HG03103 (cell line): Measurements from ENCODE around the gene PTPN2.
A peak's percentile ranks its signal among the peaks of the same experiment; 100 is the strongest.
"Not testable (repeated sequence)": the region's sequence is repeated elsewhere in the genome, so short reads cannot be mapped to it uniquely, and the experiment has no call there.

Experiments
- ATAC-seq: cut with Tn5 transposase; IDR thresholded peaks from one replicate; pipeline ENCODE4 v1.9.1; 2021; ENCODE audit warnings: low read depth; ENCODE audit not compliant: unreplicated experiment

The PTPN2 gene

DNA sequence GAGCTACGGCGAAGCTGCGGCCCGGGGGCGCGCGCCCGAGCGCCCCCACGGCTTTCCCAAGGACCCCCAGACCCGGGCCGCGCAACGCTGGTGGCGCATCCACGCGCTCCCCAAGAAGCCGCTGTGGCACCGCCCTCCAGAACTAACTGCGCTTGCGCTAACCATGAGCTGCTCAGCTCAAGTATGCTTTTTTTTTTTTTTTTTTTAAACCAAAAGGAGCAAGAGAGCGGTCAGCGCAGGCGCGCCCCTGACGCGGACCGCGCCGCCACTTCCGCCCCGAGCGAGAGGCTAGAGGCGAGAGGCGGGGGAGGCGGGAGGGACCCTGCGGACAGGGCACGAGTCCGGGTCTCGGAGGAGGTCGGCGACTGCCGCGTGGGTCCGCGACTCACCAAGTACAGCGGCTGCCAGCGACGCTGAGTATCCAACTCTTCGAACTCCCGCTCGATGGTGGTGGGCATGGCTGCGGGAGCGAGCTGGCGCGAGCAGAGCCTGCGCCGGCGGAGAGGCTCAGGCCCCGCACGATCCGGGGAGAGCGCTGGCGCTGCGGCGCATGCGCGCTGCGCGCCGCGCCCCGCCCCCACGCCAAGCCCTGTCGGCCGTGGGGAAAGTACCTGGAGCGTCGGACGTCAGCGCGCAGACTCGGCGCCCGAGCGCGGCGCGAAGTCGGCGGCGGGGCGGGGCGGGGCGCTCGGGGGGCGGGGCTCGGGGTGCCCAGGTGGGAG is at the start of gene PTPN2:
Gene PTPN2, minus strand, starts transcription at position 554 of the 722 bp plus-strand sequence. Its CDS starts 96 bp downstream, at position 458.
- ATAC-seq = peak; percentile 51

DNA sequence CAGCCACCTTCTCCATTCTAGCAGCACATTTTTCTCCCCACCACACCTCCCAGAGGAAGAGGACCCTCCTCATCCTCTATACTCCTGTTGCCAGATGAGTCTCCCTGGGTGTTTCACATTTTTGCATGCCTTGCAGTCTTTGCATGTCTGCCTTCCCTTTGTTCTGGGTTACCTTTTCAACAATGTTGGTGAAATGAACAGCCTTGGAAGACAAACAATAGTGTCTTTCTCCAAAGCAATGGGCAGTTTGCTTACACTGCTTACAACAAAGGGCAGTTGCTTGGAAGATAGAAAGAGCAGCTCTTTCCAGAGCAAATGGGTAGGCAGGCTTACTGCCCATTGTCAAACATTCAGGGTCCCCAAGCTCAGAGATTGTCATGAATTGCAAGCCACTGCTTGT is 49.3 kb upstream of the PTPN2 start:
- ATAC-seq = no peak

DNA sequence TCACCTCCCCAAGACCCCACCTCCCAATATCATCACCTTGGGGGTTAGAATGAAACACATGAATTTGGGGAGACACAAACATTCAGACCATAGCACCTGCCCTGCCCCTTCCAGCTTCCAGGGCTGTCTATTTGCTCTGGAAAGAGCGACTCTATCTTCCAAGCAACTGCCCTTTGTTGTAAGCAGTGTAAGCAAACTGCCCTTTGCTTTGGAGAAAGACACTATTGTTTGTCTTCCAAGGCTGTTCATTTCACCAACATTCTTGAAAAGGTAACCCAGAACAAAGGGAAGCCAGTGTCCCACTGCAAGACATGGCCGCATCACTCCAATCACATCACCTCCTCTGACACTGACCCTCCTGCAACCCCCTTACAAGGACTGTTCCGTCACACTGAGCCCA is 46.9 kb upstream of the PTPN2 start:
- ATAC-seq = no peak

DNA sequence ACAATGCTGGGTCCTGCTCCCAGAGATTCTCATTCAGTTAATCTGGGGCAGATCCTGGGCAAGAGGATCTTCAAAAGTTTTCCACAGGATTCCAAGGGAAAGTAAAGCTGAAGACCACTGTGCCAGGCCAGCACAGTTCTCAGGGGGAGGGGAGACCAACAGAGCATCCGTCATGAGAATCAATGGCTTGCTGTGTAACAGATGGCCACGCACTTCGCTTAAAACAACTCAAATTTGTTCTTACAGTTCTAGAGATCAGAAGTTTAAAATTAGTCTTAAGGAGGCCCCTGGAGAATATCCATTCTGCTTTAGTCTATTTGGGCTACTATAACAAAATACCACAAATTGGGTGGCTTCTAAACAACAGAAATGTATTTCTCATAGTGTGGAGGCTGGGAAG is 46.3 kb upstream of the PTPN2 start:
- no peak for ATAC-seq

DNA sequence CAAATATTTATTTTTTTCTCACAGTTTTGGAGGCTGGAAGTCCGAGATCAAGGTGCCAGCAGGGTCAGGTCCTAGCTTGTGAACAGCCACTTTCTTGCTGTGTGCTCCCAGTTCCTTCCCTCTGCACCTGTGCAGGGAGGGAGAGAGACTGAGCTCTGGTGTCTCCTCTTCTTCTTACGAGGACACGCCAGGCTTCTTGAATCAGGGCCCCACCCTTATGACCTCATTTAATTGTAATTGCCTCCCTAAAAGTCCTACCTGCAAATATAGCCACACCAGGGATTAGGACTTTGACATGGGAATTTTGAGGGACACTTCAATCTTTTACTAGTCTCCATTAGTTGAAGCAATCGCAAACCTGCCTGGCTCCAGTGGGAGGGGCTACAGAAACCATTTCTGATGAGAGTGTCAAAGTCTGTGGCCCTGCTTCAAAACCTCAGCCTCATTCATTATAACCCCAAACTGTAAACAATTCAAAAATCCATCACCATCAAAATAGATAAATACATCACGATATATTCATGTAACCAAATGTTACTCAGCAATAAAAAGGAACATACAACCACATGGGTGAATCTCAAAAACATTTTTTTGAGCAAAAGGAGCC is 45.5 kb upstream of the PTPN2 start:
- no peak for ATAC-seq

DNA sequence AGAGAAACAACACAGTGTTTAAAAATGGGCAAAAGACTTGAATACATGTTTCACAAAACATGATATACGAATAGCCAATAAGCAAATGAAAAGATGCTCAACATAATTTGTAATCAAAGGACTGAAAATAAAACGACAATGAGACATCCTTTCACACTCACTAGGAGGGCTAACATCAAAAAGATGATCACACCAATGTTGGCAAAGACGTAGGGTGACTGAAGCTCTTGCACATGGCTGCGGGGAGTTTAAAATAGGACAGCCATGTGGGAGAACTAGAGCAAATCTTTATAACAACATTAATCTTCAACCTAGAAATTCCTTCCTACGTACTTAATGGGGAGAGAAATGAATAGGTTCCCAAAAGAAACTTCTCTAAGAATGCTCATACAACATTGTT is 44.6 kb upstream of the PTPN2 start:
- ATAC-seq = no peak

DNA sequence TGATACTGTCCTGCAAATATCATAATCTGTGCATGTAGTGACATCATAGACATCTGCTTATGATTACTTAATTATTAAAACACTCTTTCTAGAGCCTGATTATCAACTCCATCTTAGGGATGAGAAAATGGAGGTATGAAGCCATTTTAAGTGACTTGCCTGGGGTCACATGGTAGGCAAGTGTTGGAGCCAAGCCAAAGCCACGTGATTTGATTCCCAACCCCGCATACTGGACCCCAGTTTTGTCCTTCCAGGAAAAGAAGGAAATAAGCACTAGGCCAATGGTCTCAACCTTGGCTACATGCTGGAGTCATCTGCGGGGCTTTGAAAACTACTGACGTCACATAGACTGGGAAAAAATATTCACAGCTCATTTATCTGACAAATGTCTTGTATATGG is 44.2 kb upstream of the PTPN2 start:
- ATAC-seq = no peak

DNA sequence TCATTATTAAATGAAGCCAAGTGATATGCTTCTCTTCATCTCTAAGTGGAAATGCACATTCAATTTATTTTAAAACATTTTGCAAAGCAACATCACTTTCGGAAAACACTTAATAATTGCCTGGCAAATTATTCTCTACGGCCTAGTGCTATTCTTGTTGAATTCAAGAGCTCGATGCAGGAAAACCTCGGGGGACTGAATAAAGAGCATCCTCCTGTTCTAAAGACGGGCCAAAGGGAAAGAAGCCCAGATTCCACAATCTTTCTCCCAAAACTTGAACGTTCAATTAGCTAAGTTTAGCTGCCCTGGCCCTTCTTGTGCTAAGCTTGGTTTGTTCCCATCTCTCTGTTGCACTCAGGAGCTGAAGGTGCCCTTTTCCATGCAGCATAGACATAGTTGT is 40.6 kb upstream of the PTPN2 start:
- no peak for ATAC-seq

DNA sequence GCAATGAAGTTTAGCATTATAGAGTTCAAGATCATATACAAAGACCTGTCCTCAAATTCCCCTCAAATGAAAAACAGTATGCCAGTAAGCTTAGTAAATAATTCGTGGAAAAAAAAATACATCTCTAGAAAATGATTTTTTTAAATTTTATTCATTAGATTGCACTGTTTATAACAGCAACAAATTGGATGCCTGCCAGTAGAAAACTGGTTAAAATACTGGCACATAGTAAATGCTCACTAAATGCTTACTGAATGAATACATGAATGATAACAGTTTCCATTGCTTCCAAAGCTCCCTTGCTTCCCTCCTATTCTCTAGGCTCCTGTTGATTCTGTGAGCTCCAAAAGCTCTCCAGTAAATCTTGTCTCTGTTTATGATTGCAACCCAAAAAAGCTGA is 38.2 kb upstream of the PTPN2 start:
- ATAC-seq = no peak

DNA sequence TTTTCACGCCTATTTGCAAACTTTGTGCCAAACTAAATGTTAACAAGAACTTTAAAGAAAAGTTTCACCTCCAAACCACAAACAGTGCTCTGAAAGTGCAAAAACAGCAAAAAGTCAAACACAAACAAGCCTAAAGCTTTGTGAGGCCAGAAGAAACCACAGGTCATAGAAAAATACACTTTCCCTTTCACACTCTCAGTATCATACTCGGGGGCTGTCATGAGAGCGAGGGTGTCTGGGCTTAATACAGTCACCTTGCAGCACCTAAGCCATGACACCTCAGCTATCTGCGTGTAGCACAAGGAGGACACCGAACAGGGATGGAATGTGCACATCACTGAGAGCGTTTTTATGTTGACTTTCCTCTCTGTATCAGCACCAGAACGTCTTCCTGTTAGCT is 37.1 kb upstream of the PTPN2 start:
- ATAC-seq = no peak

DNA sequence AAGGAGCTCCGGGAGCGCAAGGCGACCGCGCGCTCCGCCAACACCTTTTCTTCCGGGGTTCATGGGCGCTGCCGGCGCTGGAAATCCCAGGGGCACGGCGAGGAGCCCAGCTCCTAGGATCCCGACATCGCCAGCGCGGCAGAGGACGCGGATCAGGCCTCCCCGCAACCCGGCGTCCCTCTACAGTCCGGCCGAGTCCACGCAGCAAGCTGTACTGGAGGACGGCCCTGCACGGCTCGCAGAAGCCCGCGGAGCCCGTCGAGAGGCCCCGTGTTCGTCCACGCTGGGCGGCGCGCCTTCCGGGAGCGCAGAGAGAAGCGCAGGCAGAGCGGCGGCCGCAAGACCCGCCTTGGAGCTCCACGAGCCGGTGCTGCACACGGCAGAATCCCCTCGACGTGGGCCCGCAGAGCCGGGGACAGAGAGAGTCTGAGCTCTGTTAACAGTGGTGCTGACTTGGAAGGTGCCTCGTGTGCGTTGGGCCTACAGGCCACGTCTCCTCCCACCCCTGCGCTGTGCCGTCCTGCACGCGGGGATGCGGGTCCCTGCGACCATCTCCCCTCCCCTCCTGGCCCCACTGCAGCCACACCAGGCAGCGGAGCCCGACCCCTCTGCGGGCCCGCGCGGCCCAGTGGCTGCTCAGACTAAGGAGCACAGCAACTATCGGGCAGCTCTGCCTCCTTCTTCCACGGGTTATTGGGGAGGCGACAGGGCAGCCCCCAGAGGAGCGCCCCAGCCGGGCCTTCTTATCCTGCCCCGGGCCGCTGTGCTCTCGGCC is 28.1 kb upstream of the PTPN2 start:
- no peak for ATAC-seq

DNA sequence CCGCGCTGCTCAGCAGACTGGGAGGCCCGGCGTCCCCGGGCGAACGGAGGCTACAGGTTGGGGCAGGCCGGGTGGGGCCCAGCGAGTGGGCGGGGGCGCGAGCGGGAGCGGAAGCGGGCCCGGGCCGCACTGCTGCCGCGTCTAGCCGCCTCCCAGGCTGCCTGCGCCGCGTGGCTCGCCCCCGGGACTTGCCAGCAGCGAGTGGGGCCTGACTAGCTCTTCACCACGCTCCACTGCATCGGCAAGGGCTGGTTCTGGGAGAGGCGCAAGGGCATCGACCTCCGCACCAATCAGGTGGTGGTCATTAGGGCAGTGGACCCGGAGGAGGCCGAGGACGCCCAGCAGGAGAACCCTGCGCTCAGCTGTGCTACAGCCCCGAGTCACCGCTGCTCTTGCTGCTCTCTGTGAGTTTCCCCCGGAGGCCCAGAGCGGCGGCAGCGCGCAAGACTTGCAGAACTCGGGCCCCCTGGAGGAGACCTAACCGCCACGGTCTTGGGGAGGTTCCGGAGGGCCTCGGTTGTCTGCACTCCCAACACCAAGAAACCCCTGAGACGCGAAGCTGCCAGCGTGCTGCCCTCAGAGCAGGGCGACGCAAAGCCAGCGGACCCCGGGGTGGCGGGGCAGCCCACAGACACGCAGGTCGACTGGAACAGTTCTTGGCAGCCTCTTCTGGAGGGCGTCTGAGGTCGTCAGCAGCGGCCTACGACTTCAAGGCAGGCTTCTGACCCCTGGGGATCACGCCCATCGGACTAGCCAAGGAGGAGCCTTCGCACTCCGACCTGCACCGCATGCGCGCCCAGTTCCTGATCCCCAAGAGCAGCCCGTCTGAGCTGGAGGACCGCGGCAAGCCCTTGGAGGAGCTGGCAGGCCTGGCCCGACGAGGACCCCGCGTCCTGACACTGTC is 27.2 kb upstream of the PTPN2 start:
- ATAC-seq = no peak

DNA sequence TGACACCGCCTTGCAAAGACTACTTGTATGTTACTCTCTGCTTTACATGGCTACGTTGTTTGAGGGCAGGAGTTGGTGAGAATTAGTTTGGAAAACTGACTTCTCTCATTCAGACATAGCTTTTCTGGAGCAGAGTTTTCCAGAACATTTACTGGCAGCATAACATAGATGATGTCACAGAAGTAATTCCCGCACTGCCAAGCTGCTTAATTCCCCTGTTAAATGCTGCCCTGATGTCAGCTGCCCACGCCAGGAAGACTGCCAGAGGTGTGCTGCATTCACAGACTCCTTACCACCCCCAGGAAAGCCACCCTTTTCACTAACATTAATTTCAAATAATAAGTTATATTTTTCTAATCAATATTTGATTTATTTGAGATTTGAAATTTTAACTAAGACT is 24.7 kb upstream of the PTPN2 start:
- no peak for ATAC-seq

DNA sequence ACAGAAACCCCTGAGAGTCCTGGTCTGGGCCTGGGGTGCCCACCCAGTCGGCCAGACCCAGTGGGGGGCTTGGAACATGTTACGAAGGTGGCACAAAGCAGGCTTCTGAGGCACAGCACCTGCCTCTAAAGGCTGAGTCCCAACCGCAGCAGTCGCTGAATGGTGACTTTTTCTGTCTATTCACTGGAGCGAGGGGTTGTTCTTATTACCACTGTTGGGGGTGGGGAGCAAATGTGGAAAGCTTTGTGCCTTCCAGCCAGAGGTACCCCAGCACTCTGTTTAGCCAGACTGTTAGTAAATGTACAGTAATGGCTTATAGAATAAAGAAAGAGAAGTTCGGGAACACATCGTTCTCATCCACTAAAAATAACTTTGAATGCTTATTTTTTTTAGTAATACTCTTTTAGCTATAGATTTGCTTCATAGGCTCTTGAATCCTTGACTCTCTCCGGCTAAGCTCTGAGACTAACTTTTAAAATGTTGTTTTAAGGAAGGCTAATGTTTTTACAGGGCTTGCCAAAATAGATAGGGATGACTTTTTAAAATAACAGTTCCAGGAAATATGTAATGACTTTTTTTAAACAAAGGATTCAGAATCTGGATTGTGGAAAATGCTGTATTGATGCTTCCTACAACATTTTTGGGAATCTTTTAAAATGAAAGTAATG is 23.4 kb upstream of the PTPN2 start:
- ATAC-seq = no peak

DNA sequence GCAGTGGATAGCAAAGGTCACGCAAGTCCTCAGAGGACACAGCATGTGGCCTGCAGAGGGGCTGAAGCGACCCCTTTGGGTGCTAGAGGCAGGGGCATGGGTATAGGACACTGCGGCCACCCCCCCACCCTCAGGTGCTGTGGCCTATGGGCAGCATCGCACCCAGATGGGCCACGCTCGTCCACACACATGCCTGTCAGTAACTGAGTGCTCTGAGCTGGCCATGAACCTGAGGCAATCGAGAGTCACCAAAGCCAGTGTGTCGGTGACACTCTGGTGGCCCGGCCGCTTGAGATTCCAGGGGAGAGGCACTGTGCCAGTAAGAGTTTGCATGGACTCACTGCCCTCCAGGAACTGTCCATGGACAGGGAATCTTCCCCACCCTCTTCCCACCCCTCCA is 22.7 kb upstream of the PTPN2 start:
- no peak for ATAC-seq

DNA sequence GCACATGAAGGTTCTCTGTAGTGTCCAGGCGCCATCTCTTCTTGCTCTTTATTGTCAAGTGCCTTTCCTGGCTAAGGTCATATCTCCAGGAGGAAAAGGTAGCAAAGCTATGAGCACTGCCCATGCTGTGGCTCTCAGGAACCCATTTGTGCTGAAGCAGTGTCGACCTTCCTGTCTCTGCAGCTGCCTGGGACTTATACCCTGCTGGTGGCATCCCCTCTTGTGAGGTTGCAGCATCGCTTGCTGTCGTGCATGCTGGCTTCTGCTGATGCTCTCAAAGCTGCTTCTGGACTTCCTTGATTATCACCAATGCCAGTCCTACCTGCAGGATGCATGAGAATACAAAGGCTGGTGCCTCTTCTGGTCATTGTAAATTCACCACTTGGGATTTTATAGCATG is 22.1 kb upstream of the PTPN2 start:
- ATAC-seq = no peak

DNA sequence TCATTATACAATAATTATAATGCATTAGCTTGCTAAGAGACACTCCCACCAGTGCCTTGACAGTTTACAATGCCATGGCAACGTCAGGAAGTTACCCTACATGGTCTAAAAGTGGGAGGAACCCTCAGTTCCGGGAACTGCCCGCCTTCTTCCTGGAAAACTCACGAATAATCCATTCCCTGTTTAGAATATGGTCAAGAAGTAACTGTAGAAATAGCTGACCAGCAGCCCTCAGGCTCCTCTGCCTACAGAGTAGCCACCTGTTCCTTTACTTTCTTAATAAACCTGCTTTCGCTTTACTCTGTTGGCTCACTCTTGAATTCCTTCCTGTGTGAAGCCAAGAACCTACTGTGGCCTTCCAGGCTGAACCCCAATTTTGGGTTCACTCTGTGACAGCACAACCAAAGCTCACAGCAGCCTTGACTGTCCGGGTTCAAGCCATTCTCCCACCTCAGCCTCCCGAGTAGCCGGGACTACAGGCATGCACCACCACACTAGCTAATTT is 20.0 kb upstream of the PTPN2 start:
- no peak for ATAC-seq

DNA sequence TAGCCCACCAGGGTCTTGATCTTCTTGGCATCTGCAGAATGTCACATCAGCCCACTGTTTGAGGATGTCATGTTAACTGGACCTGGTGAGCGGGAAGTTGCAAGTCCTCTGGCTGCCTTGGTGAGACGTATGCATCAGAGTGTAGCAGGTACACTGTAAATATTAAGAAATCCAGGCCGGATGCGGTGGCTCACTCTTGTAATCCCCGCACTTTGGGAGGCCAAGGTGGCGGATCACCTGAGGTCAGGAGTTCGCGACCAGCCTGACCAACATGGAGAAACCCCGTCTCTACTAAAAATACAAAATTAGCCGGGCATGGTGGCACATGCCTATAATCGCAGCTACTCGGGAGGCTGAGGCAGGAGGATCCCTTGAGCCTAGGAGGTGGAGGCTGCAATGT is 17.2 kb upstream of the PTPN2 start:
- ATAC-seq = not testable (repeated sequence)

DNA sequence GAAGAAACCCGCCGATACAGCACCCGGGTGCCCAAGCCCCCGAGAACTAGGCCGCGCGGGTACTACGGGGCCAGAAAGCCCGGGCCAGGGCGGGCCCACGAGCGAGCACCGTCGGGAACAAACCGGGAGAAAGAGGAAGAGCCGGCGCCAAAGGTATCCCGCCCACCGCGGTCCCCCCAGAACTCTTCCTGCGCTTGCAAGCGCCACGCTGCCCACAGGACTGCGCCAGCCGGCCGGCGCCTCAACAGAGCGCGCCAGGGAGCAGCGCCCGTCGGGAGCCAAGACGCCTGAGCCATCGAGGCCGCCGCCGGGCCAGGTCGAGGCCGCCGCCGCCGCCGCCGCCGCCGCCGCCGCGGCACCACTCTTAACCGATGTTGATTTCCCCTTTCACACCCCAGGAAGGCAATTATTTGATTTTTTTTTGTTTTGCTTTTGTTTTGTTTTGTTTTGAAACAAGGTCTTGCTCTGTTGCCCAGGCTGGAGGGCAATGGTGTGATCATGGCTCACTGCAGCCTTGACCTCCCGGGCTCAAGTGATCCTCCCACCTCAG is 12.8 kb upstream of the PTPN2 start:
- not testable (repeated sequence) for ATAC-seq

DNA sequence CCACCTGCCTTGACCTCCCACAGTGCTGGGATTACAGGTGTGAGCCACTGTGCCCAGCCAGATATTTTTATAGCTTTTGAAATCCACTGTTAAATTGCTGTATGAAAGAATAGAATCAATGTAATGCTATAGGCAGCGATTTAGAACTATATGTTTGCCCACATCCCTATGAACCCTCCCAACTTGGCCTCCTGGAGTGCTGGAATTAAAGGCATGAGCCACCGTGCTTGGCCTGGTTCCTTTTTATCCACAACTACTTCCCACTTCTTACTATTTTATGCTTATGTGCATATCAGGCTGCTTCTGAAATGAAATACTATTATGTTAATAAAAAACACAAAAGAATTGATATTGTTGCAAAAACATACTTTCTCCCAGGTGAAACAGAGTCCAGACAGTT is 11.6 kb upstream of the PTPN2 start:
- no peak for ATAC-seq
